ENCODE data around the gene ERBB4.
A peak's percentile ranks its signal among the peaks of the same experiment; 100 is the strongest.

Gene ERBB4

DNA sequence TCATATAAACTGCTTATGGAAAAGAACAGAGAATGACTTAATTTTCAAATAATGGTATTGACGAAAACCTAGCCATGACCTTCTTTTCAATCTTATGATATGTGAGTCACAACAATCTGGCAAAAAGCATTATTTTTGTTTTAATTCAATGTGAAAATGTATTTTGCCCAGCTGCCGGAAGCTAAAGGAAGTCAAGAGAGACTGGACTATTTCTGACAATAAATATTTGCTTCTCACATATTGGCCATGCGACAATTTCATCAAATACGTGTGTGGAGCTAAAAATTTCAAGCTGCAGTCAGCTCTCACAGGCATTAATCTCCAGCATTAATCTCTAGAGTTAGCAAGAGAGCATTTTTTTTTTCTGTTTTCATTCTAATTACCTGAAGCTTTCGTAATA, 1101.2 kb downstream of the ERBB4 start:
- no peak overlapping the region for H3K27ac ChIP-seq
- H3K9me3 ChIP-seq (ENCODE audit: severe bottlenecking): no peaks in the 10 kb centered on the region
- DNase-seq: no peak
- no peaks in the 10 kb centered on the region for H3K36me3 ChIP-seq
- H3K4me3 ChIP-seq (ENCODE audit: low read depth, low read length): no peak overlapping the region
- TF ChIP-seq, protein P1, sequence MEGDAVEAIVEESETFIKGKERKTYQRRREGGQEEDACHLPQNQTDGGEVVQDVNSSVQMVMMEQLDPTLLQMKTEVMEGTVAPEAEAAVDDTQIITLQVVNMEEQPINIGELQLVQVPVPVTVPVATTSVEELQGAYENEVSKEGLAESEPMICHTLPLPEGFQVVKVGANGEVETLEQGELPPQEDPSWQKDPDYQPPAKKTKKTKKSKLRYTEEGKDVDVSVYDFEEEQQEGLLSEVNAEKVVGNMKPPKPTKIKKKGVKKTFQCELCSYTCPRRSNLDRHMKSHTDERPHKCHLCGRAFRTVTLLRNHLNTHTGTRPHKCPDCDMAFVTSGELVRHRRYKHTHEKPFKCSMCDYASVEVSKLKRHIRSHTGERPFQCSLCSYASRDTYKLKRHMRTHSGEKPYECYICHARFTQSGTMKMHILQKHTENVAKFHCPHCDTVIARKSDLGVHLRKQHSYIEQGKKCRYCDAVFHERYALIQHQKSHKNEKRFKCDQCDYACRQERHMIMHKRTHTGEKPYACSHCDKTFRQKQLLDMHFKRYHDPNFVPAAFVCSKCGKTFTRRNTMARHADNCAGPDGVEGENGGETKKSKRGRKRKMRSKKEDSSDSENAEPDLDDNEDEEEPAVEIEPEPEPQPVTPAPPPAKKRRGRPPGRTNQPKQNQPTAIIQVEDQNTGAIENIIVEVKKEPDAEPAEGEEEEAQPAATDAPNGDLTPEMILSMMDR (IDR thresholded peaks at IDR 0.05; ENCODE audit: low read depth, low read length): no peak
- H3K27me3 ChIP-seq (ENCODE audit: insufficient read depth, low read depth, severe bottlenecking): no peaks in the 10 kb centered on the region

DNA sequence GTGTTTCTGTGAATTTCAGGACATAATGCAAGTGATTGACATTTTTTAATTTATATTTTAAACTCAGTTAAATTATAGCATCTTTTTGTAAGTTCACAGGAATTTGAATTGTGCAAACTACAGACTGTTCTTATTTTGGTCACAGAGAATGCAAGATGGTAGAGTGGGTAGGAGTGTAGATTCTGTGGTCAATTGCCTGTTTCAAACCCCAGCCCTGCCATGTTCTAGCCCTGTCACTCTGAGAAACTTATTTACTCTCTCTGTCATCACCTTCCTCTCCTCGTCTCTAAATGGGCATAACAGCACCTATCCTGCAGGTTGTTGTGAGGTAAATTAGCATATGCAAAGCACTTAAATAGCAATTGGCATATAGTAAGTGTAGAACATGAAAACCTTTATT, 1102.4 kb downstream of the ERBB4 start:
- Histone ChIP-seq H3K9me3 (ENCODE audit: severe bottlenecking) (no peaks in the 10 kb centered on the region), H3K36me3 (no peaks in the 10 kb centered on the region), H3K27ac (no peak overlapping the region), H3K4me3 (ENCODE audit: low read depth, low read length) (no peak overlapping the region), H3K27me3 (ENCODE audit: insufficient read depth, low read depth, severe bottlenecking) (no peaks in the 10 kb centered on the region)
- TF ChIP-seq, protein P1 (IDR thresholded peaks at IDR 0.05; ENCODE audit: low read depth, low read length): no peak
- no peak for DNase-seq

DNA sequence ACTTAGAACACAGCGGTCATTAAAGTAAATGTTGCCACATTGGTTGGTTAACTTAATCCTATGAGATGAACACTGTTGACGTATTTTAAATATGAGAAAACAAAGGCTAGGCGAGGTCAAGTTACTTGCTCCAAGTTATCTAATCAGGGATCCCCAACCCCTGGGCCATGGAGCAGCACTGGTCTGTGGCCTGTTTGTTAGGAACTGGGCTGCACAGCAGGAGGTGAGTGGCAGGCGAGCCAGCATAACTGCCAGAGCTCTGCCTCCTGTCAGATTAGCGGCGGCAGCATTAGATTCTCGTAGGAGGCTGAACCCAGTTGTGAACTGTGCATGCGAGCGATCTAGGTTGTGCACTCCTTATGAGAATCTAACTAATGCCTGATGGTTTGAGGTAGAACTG, 1103.3 kb downstream of the ERBB4 start:
- TF ChIP-seq, protein P1 (IDR thresholded peaks at IDR 0.05; ENCODE audit: low read depth, low read length): no peak
- no peaks in the 10 kb centered on the region for H3K9me3 ChIP-seq (ENCODE audit: severe bottlenecking)
- no peaks in the 10 kb centered on the region for H3K36me3 ChIP-seq
- H3K27ac ChIP-seq: no peak overlapping the region
- H3K4me3 ChIP-seq (ENCODE audit: low read depth, low read length): no peak overlapping the region
- peak; percentile 16 for DNase-seq
- no peaks in the 10 kb centered on the region for H3K27me3 ChIP-seq (ENCODE audit: insufficient read depth, low read depth, severe bottlenecking)

DNA sequence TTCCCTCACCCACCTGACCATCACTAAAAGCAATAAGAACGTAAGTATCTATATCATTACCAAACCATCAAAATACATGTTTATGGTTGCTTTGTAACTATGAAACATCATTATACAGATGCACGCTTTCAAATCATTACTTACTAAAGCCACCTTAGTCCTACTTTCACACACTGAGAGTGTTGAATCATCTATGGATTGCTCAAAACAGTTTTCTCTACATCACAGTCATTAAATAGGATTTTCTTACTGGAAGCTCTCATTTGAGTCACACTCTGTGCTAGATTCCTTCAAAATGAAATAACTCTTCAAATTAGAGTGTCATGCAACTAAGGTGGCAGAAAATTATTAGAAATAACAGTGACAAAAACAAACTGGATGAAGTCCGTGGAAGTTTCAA, 1103.8 kb downstream of the ERBB4 start:
- Histone ChIP-seq H3K27ac (no peak overlapping the region), H3K9me3 (ENCODE audit: severe bottlenecking) (no peaks in the 10 kb centered on the region), H3K4me3 (ENCODE audit: low read depth, low read length) (no peak overlapping the region), H3K27me3 (ENCODE audit: insufficient read depth, low read depth, severe bottlenecking) (no peaks in the 10 kb centered on the region), H3K36me3 (no peaks in the 10 kb centered on the region)
- DNase-seq: no peak
- TF ChIP-seq, protein P1 (IDR thresholded peaks at IDR 0.05; ENCODE audit: low read depth, low read length): no peak

DNA sequence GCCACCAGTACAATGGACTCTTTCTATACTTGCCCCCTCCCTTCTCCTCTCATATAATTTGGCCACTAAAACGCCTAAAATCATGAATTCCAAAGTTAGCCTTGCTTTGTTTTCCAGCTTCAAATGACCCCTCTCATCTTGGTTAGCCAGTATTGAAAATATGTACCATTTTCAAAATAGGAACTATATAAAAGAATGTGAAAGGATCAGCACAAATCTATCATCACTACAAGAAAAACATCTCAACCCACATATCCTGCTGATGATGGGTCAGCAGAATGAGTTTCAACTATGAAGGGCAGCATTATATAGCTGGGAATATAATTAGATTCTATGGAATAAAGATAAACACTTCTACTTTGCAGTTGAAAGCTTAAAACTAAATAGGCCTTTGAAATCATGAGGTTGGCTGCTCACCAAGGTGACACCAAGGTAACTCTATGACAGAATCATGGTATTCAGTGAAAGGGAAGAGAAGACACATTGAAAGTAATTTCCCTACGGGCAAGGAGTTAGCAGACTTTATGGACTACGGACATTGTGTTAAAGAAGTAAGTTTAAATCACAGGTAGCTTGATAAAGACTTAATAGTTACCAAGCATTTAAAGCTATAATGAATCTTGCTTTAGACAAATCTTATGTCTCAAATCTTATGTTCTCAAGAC, 1109.2 kb downstream of the ERBB4 start:
- H3K9me3 ChIP-seq (ENCODE audit: severe bottlenecking): no peaks in the 10 kb centered on the region
- H3K27me3 ChIP-seq (ENCODE audit: insufficient read depth, low read depth, severe bottlenecking): no peaks in the 10 kb centered on the region
- H3K4me3 ChIP-seq (ENCODE audit: low read depth, low read length): no peak overlapping the region
- TF ChIP-seq, protein P1 (IDR thresholded peaks at IDR 0.05; ENCODE audit: low read depth, low read length): no peak
- no peak overlapping the region for H3K27ac ChIP-seq
- no peak for DNase-seq
- no peaks in the 10 kb centered on the region for H3K36me3 ChIP-seq

DNA sequence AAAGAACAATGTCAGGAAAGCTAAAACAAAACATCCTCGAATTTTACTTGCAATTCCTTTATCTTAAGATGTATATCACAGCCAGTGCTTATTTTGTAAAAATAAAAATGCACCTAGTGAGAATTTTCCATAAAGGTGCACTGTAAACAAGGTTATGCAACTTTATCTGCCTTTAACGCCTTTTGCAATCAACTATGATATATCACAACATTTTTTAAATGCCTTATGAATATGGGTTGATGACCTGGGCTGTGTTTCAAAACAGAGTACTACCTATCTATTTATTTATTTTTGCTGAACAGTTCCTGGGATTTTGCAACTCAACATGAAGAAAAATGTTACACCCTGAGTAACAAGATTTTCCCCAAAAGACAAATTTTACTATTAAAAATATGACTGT, 1112.4 kb downstream of the ERBB4 start:
- H3K4me3 ChIP-seq (ENCODE audit: low read depth, low read length): no peak overlapping the region
- no peak for DNase-seq
- H3K27ac ChIP-seq: no peak overlapping the region
- H3K9me3 ChIP-seq (ENCODE audit: severe bottlenecking): no peaks in the 10 kb centered on the region
- H3K27me3 ChIP-seq (ENCODE audit: insufficient read depth, low read depth, severe bottlenecking): no peaks in the 10 kb centered on the region
- TF ChIP-seq, protein P1 (IDR thresholded peaks at IDR 0.05; ENCODE audit: low read depth, low read length): no peak
- H3K36me3 ChIP-seq: no peaks in the 10 kb centered on the region
